LNCaP clone FGC (cell line): ENCODE results near the gene SLC45A2.
A peak's percentile ranks its signal among the peaks of the same experiment; 100 is the strongest.

Experiments used
- DNase-seq: peaks from one replicate; pipeline ENCODE4 v3.0.0-alpha.2; 2011; ENCODE audit warnings: low read depth
- H3K4me3 ChIP-seq: 2 replicates; pipeline ENCODE4 v1.5.1; 2011; ENCODE audit warnings: mild to moderate bottlenecking, low read depth, low read length, control low read depth
- TF ChIP-seq, protein P1 (sequence below): IDR thresholded peaks from 2 replicates; pipeline ENCODE4 v1.5.1; 2012; ENCODE audit warnings: mild to moderate bottlenecking; ENCODE audit not compliant: control insufficient read depth, insufficient read depth; ENCODE audit errors: extremely low read depth

SLC45A2 gene

DNA sequence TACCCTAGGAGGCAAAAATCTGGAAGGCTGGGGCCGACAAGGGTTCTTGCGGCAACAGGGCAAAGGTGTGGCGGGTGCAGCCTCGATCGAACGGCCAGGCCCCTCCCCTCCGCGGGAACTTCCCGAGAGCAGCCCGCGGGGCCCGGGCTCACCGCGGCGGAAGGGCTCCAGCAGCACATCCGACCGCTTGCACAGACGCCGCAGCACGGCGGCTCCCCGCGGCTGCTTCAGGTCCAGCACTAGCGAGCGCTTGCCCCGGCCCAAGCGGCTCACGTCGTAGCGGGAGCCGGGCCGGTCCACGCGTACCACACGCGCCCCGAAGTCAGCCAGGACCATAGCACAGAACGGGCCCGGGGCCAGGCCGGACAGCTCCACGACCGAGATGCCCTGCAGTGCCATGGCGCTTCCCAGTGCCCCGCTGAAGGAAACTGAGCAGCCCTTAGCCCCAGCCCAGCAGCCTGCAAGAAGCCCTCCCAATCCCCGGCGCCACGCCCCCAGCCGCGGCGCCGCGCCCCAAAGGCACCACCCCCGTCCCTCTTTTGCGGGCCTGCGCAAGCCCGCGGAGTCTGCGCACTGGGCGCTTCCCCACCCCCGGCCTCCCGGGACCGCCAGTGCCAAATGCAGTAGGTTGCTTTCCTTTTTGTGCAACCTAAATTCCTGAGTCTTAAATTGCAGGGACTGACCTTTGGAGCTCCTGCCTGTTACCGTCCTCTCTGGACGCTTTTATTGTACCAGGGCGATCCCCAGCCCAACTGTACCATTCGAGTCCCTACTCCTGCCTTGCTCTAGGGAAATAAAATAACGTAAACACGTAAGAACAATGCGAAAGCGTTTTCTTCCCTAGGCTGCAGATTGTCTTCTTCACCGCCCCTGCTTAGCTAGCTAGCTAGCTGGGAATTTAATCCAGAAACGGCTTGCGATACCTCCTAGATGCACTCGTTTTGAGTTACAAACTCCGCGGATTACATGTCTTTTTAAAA lies 23.4 kb upstream of the SLC45A2 start, which contains the start of gene AMACR:
Gene AMACR (minus strand): TSS at position 430 of the 980 bp plus-strand sequence. CDS start 31 bp downstream, at position 399.
- DNase-seq, result peak; percentile 72
- TF ChIP-seq, protein P1, sequence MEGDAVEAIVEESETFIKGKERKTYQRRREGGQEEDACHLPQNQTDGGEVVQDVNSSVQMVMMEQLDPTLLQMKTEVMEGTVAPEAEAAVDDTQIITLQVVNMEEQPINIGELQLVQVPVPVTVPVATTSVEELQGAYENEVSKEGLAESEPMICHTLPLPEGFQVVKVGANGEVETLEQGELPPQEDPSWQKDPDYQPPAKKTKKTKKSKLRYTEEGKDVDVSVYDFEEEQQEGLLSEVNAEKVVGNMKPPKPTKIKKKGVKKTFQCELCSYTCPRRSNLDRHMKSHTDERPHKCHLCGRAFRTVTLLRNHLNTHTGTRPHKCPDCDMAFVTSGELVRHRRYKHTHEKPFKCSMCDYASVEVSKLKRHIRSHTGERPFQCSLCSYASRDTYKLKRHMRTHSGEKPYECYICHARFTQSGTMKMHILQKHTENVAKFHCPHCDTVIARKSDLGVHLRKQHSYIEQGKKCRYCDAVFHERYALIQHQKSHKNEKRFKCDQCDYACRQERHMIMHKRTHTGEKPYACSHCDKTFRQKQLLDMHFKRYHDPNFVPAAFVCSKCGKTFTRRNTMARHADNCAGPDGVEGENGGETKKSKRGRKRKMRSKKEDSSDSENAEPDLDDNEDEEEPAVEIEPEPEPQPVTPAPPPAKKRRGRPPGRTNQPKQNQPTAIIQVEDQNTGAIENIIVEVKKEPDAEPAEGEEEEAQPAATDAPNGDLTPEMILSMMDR, result no peak
- H3K4me3 ChIP-seq, result peak within 1 kb of the TSS; percentile 67

DNA sequence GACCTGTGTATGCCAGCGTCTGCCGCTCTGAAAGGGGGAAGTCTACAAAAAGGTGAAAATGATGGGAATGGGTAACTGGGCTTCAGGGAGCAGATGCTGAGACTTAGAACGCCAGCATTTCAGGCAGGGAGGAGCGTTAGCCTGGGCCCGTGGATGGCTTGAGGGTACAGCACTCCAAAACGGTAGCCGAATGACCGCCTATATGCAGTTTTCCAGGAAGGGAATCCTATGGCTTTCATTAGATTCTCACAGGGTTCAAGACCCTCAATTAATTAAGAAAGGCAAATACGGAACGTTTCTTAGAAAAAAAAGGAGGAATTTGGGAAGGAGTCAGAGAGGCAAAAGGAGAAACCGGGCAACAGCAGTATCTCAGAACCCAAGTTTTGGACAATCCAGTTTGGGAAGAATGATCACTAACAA lies 22.7 kb upstream of the SLC45A2 start:
- no peak for DNase-seq
- TF ChIP-seq, protein P1, result no peak
- peak overlapping the region; percentile 67 for H3K4me3 ChIP-seq

DNA sequence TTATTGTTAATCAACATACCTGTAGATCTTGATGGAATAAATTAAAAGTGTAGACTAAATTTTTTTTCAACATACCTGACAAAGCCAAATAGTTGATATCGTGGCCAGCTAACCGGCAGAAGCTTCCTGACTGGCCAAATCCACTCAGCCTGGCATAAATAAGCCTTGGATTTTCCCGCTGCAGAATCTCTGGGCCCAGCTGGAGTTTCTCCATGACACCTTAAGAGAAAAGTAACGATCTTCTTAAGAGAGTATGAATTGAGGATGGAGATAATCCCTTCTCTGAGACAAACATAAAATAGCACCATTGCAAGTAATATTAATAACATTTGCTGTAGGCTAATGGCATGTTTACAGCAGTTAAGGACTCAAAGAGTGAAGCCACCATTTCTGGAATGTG lies 21.2 kb upstream of the SLC45A2 start:
- TF ChIP-seq, protein P1, result no peak
- no peak for DNase-seq

DNA sequence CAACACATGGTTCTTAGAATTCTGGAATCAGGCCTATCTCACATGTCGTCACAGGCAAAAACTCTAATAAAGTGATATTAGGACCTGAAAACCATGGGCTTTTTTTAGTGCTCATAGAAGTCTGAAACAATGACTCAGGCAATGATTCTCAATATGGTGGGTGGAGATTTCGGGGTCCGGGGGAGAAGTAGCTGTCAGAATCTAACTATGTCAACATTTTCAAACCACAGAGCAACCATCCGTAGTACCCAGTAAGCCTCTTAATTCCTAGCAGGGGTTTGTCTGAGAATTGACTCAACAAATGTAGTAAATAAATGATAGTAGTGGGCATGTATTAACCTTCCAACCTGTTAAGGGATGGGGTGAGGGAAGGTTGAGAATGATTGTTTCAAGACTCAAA lies 20.7 kb upstream of the SLC45A2 start:
- no peak overlapping the region for H3K4me3 ChIP-seq
- no peak for DNase-seq
- TF ChIP-seq, protein P1, result no peak

More for the DNA sequence above, 21.2 kb upstream of the SLC45A2 start:
- no peak overlapping the region for H3K4me3 ChIP-seq

DNA sequence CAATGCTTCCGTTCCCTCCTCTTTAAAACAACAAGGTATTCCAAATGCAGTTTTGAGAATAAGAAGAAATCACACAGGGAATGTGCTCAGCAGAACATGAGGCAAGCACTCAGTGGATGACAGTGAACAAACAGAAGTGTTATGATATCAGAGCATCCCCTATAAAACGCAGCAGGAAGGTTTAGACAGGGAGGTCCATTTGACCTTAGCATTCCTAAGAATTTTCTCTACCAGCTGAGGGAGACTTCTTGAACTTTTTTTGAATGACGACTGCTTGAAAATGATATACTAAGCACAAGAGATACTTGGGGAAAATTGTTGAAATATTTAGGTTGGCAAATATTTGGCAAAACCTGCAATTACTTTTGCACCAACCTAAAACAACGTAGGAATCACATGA lies 19.4 kb upstream of the SLC45A2 start:
- TF ChIP-seq, protein P1, result no peak
- no peak for DNase-seq
- H3K4me3 ChIP-seq, result no peak overlapping the region

DNA sequence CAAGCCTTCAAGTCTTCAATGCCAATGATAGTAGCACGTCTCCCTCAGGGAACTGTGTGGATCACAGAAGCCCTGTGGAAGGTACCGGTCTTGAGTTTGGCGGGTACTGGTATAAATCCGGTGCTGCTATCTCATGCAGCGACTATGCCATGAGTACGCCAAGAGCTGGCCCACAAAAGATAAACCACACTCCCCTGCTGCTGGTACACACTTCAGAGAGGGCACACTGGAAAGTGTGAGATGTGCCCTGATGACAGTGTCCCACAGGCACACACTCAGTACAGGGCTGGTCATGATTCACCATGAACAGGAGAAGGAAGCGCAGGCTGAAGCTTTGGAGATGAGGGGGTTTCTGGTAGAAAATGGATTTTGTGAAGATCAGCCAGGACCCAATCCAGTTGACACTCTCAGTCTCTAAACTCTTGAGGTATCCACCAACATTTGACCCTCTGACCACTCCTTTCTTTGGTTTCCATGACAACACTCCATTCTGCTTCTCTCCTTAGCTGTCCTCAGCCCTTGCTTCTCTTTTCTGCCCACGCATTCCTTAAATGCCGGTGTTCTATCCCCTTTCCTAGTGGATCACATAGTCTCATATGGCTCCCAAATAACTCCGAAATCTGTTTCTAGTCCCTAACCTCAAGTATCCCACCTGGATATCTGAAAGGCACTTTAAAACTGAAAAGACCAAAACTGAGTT lies 18.3 kb upstream of the SLC45A2 start:
- no peak overlapping the region for H3K4me3 ChIP-seq
- TF ChIP-seq, protein P1, result no peak
- no peak for DNase-seq
